ENCODE data around the gene EXPH5. TPM values are rescaled to one million over a fixed set of nuclear protein-coding genes. Genes with fewer than 3 reads are reported as not detected.

Gene EXPH5, protein sequence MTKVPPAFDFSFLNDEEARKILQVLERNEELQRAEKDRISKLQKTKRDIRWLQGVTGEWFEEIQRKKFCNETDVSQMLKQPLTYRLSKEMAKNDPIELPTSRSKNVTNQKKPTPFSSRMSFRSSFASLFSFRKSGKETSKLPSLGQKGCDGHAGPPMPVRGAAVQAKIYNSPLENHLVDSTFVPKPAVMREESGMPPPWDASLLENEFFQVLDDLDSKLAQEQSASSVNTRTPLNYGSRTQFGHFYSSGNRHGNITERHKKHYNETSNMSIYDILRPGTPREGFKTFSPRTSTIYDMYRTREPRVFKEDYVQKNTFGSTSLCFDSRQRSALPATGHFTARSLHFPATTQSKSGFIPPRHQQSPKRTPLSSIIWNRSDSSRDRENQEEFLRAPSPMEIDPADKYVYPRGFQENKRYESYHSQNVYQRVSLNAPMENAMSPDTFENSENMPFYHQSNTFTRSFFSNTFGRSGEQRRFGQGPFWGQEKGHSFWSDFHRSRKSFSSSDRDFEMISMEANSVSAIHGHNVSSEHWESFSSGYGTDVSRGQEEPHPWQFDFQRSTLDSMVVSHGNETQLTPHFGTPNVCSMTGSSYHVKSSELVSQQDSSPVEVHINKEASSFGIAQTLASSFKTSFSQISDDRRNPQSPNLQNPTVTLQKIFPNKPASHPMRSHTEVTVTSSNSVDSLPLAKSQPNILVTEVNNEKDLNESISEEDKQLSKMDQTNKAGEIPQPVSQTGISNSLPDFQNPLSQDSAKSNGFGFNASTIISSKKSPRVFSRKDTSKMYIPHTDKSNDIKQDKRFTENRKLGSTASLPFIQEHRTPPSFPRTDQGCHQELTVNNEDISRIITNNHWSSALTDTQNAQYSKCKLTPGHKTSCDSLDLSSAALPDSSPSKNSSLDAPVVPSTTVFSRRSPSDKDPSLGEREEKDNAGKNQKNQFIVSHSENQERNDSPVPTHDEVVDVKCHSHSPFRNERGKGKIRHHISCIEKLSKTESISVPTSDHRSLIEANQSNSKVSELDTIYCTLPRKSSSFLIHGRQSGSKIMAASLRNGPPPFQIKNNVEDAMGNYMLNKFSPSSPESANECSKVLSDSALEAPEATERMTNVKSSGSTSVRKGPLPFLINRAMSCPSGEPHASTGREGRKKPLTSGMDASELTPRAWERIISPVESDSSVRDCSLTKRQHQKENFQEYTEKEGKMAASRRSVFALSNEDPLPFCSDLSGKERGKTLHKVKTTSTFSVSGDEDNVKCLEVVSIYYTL (N-terminal part only)
- under 1 TPM; under 0.01 TPM for total RNA-seq

DNA sequence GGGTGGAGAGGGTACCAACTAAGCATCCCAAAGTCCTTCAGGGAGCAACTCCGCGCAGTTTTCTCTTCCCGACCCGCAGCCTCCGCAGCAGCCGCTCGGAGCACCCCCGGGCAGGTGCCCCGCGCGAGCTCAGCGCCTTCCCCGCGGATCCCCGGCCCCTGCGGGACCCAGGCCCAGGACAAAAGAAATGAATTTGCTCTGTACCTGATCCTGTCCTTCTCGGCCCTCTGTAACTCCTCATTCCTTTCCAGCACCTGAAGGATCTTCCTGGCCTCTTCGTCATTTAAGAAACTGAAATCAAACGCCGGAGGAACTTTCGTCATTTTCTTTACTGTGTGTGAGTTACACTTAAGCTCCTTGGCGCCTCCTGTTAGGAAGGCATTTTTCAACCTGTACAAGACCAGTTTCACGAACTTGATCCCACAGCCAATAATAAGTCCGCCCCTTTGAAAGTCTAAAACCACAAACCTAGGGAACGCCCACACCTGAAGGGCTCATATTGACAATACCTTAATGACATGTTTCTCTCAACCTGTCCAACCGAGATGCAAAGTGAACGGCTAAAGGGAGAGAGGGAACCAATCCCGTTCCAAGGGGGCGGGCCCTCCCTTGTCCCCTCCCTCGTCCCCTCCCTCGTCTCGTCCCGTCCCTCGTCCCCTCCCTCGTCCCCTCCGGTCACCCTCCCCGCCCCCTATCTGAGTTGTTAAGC lies at the start of gene EXPH5:
Gene EXPH5, minus strand, starts transcription at position 555 of the 709 bp plus-strand sequence. Its CDS starts 232 bp downstream, at position 323.

DNA sequence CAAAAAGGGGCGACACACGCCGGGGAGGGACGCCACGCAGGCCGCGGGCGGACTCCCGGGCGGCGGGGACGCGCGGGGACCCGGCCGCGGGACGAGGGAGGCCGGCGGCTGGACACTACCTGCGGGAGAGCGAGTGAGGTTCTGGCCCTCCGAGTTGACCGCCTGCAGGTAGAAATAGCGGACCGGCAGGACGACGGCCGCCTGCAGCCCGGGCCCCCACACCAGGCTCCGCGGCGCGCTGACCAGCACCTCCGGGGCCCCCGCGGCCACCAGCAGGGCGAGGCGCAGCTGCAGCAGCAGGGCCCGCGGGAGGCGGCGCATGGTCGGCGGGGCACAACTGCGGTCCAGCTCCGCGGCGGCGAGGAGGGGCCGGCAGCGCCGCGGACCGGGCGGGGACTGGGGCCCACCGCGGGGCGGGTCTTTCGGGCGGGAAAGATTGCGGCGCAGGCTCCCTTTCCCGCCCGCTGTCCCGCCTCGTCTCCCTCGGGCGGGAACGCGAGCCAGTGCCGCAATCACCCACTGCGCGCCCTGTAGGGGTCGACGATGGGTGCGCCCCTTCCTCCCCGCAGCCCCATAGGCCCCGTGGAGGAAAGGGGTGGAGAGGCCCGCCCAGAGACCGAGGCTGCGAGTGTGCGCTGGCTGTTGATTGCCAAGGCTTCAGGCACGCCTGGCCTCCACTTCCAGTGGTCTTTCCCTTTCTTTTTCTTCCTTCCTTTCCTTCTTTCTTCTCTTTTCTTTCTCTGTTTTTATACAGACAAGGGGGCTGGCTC lies 95.3 kb downstream of the EXPH5 start, which contains the start of gene POGLUT3:
Gene POGLUT3, minus strand, starts transcription at position 339 of the 770 bp plus-strand sequence. Its CDS starts 18 bp downstream, at position 321.

DNA sequence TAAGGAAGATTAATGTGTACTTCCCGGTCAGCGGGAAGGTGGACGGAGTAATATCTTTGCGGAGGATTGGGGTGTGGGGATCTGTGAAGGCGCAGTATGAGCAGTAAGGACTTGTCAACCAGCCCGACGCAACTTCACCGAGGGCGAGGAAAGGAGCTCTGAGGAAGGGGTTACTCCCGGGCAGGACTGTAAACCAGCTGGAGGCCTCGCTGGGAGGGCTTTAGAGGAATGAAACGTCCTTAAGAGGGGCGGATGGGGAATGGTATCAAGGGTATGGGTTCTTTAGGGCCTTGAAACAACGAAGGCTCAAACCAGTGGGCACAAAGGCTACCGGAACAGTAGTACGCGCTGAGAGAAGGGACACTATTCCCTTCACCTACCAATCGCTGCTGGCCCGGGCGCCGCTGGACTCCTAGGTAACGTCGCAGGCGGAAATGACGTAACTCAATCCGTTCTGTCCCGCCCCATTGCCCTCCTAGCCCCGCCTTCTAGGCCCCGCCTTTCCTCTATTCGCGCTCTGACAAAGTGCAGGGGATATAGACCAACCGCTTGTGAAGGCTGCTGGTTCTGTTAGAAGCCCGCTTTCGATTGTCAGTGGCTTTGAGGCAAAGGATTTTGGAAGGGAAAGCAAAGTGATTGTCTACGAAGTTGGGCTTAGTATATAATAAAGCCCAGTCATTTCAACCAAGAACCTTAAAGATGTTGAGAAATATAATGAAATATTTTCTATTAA lies 126.3 kb downstream of the EXPH5 start, which contains the start of gene C11orf65:
Gene C11orf65, minus strand, starts transcription at position 439 of the 733 bp plus-strand sequence. CDS start 5,970 bp downstream, outside the sequence.

Other genes with a start within 250 kb of the EXPH5 start
- 1 to 10 TPM in 1 of 2 donors, under 1 TPM in 1; 0.33 to 1.0 TPM for gene C11orf65, start 126.2 kb downstream of the EXPH5 start, total RNA-seq
- gene POGLUT3, start 95.4 kb downstream of the EXPH5 start, total RNA-seq, result 10 to 100 TPM; 11.0 to 31.0 TPM
- 10 to 100 TPM; 10.7 to 20.0 TPM for gene DDX10, start 71.3 kb upstream of the EXPH5 start, total RNA-seq

All from melanocyte of skin (primary cell).